Neural crest cell (in vitro differentiated cells): ENCODE measurements around the gene NFYA. TPM values are rescaled to one million over a fixed set of nuclear protein-coding genes. Genes with fewer than 3 reads are reported as not detected.
A peak's percentile ranks its signal among the peaks of the same experiment; 100 is the strongest.

Source experiments
- DNase-seq: peaks from one replicate; pipeline ENCODE4 v3.0.0; 2021; ENCODE audit warnings: low read depth, mixed read lengths, low spot score
- H3K27ac Mint-ChIP-seq: one replicate; pipeline ENCODE4 v1.8.0; 2021; ENCODE audit warnings: mild to moderate bottlenecking, mixed read lengths; ENCODE audit not compliant: unreplicated experiment
- H3K27me3 Mint-ChIP-seq: 2 replicates; pipeline ENCODE4 v1.8.0; 2021; ENCODE audit warnings: low read depth, mild to moderate bottlenecking, mixed read lengths
- H3K36me3 Mint-ChIP-seq: 2 replicates; pipeline ENCODE4 v1.8.0; 2021; ENCODE audit warnings: low read depth, mild to moderate bottlenecking, mixed read lengths
- H3K4me1 Mint-ChIP-seq: 2 replicates; pipeline ENCODE4 v1.8.0; 2021; ENCODE audit warnings: mixed read lengths
- H3K4me3 Mint-ChIP-seq: one replicate; pipeline ENCODE4 v1.8.0; 2021; ENCODE audit warnings: mild to moderate bottlenecking, mixed read lengths
- H3K9me3 Mint-ChIP-seq: 2 replicates; pipeline ENCODE4 v1.8.0; 2021; ENCODE audit warnings: mixed read lengths
- total RNA-seq: library from RNA; stranded (reverse); gene quantifications from 2 replicates; pipeline ENCODE4 v1.2.1, GENCODE V29; 2021
- TF ChIP-seq, protein P1 (sequence below): fragments of 200-600 bp; sonication (generic); conservative IDR thresholded peaks from 2 replicates; pipeline ENCODE4 v1.5.0; 2021; ENCODE audit warnings: antibody characterized with exemption, mild to moderate bottlenecking

The NFYA gene
- total RNA-seq, 1 donor from 2014 or later = 59.7 TPM

GRCh38 chr6:41028561-41029412, 44.0 kb upstream of the NFYA start:
- no peaks in the 10 kb centered on the region for H3K36me3 Mint-ChIP-seq
- H3K4me3 Mint-ChIP-seq = peak overlapping the region; percentile 82
- no peaks in the 10 kb centered on the region for H3K27me3 Mint-ChIP-seq
- no peak for DNase-seq
- peaks cover 28% of the 10 kb centered on the region for H3K4me1 Mint-ChIP-seq
- no peaks in the 10 kb centered on the region for H3K9me3 Mint-ChIP-seq
- peak overlapping the region; percentile 1 for H3K27ac Mint-ChIP-seq
- TF ChIP-seq, protein P1, sequence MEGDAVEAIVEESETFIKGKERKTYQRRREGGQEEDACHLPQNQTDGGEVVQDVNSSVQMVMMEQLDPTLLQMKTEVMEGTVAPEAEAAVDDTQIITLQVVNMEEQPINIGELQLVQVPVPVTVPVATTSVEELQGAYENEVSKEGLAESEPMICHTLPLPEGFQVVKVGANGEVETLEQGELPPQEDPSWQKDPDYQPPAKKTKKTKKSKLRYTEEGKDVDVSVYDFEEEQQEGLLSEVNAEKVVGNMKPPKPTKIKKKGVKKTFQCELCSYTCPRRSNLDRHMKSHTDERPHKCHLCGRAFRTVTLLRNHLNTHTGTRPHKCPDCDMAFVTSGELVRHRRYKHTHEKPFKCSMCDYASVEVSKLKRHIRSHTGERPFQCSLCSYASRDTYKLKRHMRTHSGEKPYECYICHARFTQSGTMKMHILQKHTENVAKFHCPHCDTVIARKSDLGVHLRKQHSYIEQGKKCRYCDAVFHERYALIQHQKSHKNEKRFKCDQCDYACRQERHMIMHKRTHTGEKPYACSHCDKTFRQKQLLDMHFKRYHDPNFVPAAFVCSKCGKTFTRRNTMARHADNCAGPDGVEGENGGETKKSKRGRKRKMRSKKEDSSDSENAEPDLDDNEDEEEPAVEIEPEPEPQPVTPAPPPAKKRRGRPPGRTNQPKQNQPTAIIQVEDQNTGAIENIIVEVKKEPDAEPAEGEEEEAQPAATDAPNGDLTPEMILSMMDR = no peak

DNA sequence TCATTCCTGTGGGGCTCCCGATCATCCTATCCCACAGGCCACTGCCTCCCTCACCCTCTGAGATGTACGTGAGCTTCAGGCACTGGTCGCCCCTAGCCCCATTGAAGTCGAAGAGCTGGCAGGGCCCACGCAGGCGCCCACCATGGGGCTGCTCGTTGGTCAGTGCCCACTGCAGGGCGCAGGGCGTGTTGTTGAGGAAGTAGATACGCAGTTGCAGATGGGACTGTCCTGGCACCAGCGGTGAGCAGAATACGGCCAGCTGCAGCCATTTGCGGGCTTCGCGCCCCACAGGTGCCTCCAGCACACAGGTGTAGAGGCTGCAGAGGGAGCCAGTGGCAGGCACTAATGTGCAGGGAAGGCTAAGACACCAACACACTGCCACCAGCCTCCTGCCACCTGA, 39.9 kb upstream of the NFYA start:
- H3K36me3 Mint-ChIP-seq = no peaks in the 10 kb centered on the region
- H3K9me3 Mint-ChIP-seq = no peaks in the 10 kb centered on the region
- DNase-seq = no peak
- H3K27me3 Mint-ChIP-seq = no peaks in the 10 kb centered on the region
- no peak overlapping the region for H3K27ac Mint-ChIP-seq
- H3K4me3 Mint-ChIP-seq = no peak overlapping the region
- H3K4me1 Mint-ChIP-seq = peaks cover 12% of the 10 kb centered on the region
- TF ChIP-seq, protein P1 = no peak

DNA sequence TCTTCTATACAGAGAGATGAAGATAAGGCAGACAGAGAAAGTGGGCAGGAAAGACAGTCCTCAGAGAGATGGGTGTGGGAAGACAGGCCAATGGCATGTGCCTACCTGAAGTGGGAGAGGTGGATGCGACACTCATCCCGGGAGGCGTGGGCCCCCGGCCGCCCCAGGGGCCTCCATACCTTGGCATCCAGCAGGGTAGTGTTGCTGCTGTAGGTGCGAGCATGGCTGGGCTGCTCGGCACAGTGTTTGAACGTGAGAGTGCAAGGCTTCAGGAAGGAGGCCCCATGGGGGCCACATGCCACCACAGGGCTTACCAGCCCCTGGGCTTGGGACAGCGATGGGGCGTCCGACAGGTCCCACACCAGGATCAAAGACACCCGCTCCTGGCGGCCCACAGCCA, 39.0 kb upstream of the NFYA start:
- Mint-ChIP-seq H3K9me3 (no peaks in the 10 kb centered on the region), H3K27me3 (no peaks in the 10 kb centered on the region), H3K36me3 (no peaks in the 10 kb centered on the region), H3K4me3 (no peak overlapping the region), H3K27ac (no peak overlapping the region), H3K4me1 (peaks cover 7% of the 10 kb centered on the region)
- TF ChIP-seq, protein P1 = no peak
- DNase-seq = no peak

DNA sequence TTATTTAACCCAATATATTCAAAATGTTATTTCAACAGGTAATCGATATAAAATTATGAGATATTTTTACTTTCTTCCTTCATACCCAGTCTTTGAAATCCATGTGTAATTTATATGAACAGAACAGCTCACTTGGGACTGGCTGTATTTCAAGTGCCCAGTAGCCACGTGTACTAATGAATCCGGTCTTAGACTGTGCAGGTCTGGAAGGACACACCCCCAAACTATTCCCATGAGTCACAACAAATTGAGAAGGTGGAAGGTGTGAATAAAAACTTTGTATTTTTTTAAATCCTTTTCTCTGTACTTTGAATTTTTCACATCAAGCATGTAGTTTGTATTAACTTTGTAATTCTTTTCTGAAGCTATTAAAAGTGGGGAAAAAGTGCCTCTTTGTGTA, 36.6 kb upstream of the NFYA start:
- no peaks in the 10 kb centered on the region for H3K27me3 Mint-ChIP-seq
- no peaks in the 10 kb centered on the region for H3K9me3 Mint-ChIP-seq
- no peak overlapping the region for H3K27ac Mint-ChIP-seq
- no peak overlapping the region for H3K4me3 Mint-ChIP-seq
- DNase-seq = no peak
- TF ChIP-seq, protein P1 = no peak
- H3K36me3 Mint-ChIP-seq = no peaks in the 10 kb centered on the region
- no peaks in the 10 kb centered on the region for H3K4me1 Mint-ChIP-seq

DNA sequence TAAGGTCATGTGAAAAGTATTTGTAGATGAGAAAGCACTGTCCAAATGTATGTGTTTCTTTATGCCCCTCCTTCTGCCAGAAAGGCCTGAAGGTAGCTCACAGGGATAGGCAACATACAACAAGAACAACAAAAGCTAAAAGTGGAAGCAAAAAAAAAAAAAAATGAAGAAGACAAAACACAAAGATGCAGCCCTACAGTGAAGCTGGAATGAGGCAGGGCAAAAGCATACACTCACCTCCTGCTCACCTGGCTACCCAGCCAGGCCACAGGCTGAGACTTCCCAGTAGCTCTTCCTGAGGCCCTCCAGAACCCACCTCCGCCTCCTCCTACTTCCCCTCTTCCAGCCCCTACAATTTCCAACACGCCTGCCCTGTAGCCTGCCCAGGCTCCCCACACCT, 36.2 kb upstream of the NFYA start:
- no peak for DNase-seq
- Mint-ChIP-seq H3K27ac (no peak overlapping the region), H3K27me3 (no peaks in the 10 kb centered on the region), H3K36me3 (no peaks in the 10 kb centered on the region), H3K4me3 (no peak overlapping the region), H3K9me3 (no peaks in the 10 kb centered on the region), H3K4me1 (no peaks in the 10 kb centered on the region)
- TF ChIP-seq, protein P1 = no peak
